Body of pancreas (tissue), 4 donors: ENCODE data around the gene WHRN.

Experiments used
- CTCF ChIP-seq, 7 experiments: fragments of 450-650 bp in 4 of 7; fragments of 200-600 bp in 3 of 7; sonication (generic) in 3 of 7; IDR thresholded peaks; one replicate each; pipeline ENCODE4 v1.5.1; 2016 to 2019; ENCODE audit warnings: antibody characterized with exemption in 7 of 7
- POLR2A ChIP-seq, 3 donors: fragments of 450-650 bp; IDR thresholded peaks; one replicate each; pipeline ENCODE4 v1.6.1; 2016; ENCODE audit warnings: antibody characterized with exemption in 3 of 3, mild to moderate bottlenecking in 2 of 3

DNA sequence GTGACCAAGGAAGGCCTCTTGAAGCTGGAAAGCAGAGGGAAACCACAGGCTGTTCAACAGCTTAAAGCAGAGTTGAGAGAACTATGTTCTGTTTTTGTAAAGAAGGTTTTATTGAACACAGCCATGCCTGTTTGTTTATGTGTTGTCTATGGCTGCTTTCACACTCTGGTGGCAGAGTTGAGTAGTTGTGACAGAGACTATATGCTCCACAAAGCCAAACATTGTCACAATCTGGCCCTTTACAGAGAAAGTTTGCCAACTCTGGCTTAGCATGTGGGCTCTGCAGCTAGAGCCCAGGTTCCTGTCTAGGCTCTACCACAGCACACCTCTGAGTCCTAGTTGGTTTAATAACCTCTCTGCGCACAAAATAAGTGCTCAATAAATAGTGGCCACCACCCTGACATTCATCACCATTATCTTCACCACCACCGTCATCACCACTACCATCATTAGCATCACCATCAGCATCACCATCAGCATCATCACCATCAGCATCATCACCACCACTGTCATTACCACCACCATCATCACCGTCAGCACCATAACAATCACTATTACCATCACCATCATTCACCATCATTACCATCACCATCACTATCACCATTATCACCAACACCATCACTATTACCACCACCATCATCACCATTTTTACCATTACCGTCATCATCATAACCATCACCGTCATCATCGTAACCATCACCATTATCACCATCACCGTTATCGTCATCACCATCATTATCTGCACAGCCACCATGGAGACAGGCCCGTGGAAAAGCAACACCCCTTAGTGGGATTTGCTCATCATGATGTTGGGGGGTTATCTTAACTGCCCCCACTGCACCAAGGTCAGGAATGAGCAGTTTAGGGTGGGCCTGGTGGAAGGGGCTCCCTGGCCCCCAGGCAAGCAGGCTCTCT is 135.8 kb downstream of the WHRN start:
- no peak for TF ChIP-seq POLR2A (IDR thresholded peaks at IDR 0.05)
- TF ChIP-seq CTCF (IDR thresholded peaks at IDR 0.05) = no peak
